Uterus (tissue), 2 donors: ENCODE results near the gene RELL1.

Source experiments
- POLR2A ChIP-seq, 2 donors: fragments of 450-650 bp; IDR thresholded peaks; one replicate each; pipeline ENCODE4 v1.6.1; 2016; ENCODE audit warnings: antibody characterized with exemption in 2 of 2, mild to moderate bottlenecking in 1 of 2, moderate library complexity in 1 of 2
- TF ChIP-seq, protein P1 (sequence below), 4 experiments: fragments of 200-600 bp in 2 of 4; fragments of 450-650 bp in 2 of 4; sonication (generic) in 2 of 4; IDR thresholded peaks; one replicate each; pipeline ENCODE4 v1.5.1; 2016 to 2019; ENCODE audit warnings: antibody characterized with exemption in 4 of 4, mild to moderate bottlenecking in 2 of 4, moderate library complexity in 1 of 4

- TF ChIP-seq, protein P1, sequence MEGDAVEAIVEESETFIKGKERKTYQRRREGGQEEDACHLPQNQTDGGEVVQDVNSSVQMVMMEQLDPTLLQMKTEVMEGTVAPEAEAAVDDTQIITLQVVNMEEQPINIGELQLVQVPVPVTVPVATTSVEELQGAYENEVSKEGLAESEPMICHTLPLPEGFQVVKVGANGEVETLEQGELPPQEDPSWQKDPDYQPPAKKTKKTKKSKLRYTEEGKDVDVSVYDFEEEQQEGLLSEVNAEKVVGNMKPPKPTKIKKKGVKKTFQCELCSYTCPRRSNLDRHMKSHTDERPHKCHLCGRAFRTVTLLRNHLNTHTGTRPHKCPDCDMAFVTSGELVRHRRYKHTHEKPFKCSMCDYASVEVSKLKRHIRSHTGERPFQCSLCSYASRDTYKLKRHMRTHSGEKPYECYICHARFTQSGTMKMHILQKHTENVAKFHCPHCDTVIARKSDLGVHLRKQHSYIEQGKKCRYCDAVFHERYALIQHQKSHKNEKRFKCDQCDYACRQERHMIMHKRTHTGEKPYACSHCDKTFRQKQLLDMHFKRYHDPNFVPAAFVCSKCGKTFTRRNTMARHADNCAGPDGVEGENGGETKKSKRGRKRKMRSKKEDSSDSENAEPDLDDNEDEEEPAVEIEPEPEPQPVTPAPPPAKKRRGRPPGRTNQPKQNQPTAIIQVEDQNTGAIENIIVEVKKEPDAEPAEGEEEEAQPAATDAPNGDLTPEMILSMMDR (IDR thresholded peaks at IDR 0.05) = no peak
- TF ChIP-seq POLR2A (IDR thresholded peaks at IDR 0.05) = no peak
These were observed 32.6 kb downstream of the RELL1 start for GRCh38 chr4:37653601-37654000.
